Skeletal muscle satellite cell (primary cell): ENCODE data around the gene ARHGAP6. TPM values are rescaled to one million over a fixed set of nuclear protein-coding genes. Genes with fewer than 3 reads are reported as not detected.

Experiments used
- H3K27me3 ChIP-seq: 2 replicates; pipeline ENCODE4 v1.7.0; 2013; ENCODE audit warnings: low read length; ENCODE audit not compliant: control insufficient read depth, insufficient read depth
- H3K36me3 ChIP-seq: 2 replicates; pipeline ENCODE4 v1.7.0; 2013; ENCODE audit warnings: mild to moderate bottlenecking, control low read depth, low read length; ENCODE audit not compliant: insufficient read depth
- H3K4me1 ChIP-seq: 2 replicates; pipeline ENCODE4 v1.7.0; 2013; ENCODE audit warnings: low read length; ENCODE audit not compliant: control insufficient read depth, insufficient read depth
- H3K4me2 ChIP-seq: 2 replicates; pipeline ENCODE4 v1.7.0; 2013; ENCODE audit warnings: mild to moderate bottlenecking, low read length
- H3K4me3 ChIP-seq: 2 replicates; pipeline ENCODE4 v1.7.0; 2013; ENCODE audit warnings: low read length
- H3K9ac ChIP-seq: 2 replicates; pipeline ENCODE4 v1.7.0; 2013; ENCODE audit warnings: mild to moderate bottlenecking, low read depth, low read length, moderate library complexity
- H3K9me3 ChIP-seq: replicated peaks from 2 replicates; pipeline ENCODE4 v1.7.0; 2013; ENCODE audit warnings: mild to moderate bottlenecking, control low read depth, low read length
- small RNA-seq: library from RNA; depleted of rRNA; stranded (forward); fragments of <200 nt; gene quantifications from one replicate; pipeline ENCODE3, GENCODE V24; 2012

ARHGAP6 gene

DNA sequence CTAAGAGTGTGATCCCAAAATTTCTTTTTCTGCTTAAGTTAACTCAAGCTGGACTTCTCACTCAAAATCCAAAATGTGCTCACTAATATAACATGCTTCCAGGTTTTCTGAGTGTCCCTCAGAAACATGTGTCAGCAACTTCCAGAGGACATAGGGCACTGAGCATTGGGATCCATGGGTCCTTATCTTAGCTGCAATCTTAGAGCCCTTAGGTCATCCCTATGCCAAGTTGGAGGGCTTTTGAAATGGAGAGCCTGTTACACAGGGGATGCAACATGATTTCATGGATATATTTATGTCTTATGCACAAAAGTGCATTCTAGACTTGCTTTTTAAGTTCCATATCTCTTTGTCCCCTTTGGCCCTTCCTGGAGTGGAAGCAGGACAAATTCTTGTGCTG, 566.3 kb downstream of the ARHGAP6 start:
- Histone ChIP-seq H3K9ac (no peak overlapping the region), H3K4me3 (no peak overlapping the region), H3K27me3 (no peaks in the 10 kb centered on the region), H3K36me3 (no peaks in the 10 kb centered on the region), H3K4me1 (peaks cover 4% of the 10 kb centered on the region), H3K4me2 (no peak overlapping the region), H3K9me3 (no peaks in the 10 kb centered on the region)

DNA sequence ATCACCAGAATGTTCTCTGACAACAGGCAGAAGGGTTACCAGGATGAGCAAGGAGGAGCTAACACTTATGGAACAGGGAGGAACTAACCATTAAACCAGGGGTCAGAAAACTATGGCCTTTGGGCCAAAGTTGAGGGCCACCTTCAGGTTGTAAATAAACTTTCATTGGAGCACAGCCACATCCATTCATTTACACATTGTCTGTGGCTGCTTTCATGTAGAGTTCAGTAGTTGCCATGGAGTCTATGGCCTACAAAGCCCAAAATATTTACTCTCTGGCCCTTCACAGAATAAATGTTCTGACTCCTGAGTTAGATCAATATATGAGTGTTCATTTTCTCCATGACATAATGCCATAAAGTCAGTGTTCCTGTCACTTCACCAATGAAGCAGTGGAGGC, 567.8 kb downstream of the ARHGAP6 start:
- Histone ChIP-seq H3K4me2 (no peak overlapping the region), H3K9ac (no peak overlapping the region)

DNA sequence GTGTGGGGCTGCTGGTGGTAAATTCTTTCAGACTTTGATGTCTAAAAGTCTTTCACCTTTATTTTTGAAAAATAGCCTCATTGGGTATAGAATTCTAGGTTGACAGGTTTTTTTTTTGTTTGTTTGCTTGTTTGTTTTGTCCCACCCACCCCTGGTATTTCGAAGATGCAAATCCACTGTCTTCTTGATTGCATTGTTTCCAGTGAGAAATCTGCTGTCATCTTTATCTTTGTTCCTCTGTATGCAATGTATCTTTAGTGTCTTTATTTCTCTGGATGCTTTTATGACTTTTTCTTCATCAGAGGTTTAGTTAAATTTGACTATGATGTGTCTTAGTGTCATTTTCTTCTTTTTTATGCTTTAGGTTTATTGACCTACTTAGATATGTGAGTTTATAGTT, 575.9 kb downstream of the ARHGAP6 start:
- Histone ChIP-seq H3K4me1 (no peaks in the 10 kb centered on the region), H3K9ac (no peak overlapping the region), H3K4me2 (no peak overlapping the region), H3K36me3 (no peaks in the 10 kb centered on the region), H3K27me3 (no peaks in the 10 kb centered on the region), H3K9me3 (no peaks in the 10 kb centered on the region), H3K4me3 (no peak overlapping the region)

More for the DNA sequence above, 567.8 kb downstream of the ARHGAP6 start:
- Histone ChIP-seq H3K9me3 (no peaks in the 10 kb centered on the region), H3K4me3 (no peak overlapping the region), H3K27me3 (no peaks in the 10 kb centered on the region), H3K4me1 (peaks cover 4% of the 10 kb centered on the region), H3K36me3 (no peaks in the 10 kb centered on the region)

Small RNA genes lying within 50 kb of the gene (small RNA-seq; reads per million reads assigned to genes)
- 1.6 reads per million, percentile 57 among the genes with 10 or more reads in this experiment for gene MIR548AX
- gene RF00019, result not detected
- gene RF02271, result not detected
